ENCODE results near the gene RMDN3.

Gene RMDN3

DNA sequence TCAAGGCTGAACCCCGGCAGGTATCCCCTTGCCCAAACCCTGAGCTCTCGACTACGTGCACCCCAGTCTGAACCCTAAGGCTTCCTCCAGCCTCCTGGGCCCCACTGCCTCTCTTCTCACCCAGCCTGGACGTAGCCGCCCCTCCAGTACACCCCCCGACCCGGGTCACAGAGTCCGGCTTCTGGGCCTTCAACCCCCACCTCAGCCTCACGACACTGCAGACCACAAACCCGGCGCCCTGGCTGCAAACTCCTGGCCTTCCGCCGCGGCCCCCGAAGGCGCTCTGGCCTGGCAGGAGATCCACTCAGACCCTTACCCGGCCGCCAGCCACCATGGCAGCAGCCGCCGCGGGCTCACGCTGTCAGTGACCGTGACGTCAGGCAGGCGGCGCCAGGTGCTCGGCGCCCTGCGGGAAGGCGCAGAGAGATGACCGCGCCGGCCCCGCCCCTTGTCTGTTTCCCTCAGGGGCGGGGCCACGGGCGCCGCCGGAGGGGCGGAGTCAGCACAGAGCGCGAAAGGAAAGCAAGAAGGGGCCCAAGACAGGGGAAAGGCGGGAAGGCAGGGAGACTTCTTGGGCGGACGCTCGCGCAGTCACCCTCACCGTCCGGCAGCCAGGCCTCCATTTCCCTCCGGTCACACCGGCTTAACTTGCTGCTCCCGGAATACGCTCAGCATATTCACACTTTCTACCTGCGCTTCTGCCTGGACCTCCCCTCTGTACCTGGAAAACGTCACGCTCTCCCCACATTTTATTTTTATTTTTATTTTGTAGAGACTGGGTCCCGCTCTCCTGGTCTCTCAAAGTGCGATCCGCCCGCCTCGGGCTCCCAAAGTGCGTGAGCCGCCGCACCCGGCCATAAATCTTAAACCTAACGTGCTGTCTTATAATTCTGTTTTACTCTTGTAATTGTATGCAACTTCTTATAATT, at the start of gene RMDN3:
RMDN3 (minus strand) TSS at position 372 of the 929 bp plus-strand sequence. CDS start 471 bp downstream, outside the sequence.
- in situ Hi-C loops (cut with HindIII; ENCODE audit: low sequenced_read_pairs), result no loop called here

DNA sequence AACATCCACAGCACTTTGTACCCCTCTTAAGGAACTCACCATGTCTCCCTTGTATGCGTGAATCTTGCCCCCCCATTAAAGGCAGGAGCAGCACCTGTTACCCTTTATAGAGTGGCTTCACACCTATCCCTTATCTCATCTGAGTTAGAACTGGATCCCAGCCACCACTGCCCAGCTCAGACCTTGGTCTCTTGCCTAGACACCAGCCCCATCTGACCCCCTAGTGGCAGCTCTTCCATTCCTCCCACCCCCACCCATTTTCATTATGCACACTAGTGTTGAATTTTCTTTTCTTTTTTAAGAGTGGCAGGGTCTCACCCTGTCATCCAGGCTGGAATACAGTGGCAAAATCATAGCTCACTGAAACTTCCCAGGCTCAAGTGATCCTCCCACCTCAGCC, 48.6 kb upstream of the RMDN3 start:
- in situ Hi-C loops (cut with HindIII; ENCODE audit: low sequenced_read_pairs), result no loop called here

DNA sequence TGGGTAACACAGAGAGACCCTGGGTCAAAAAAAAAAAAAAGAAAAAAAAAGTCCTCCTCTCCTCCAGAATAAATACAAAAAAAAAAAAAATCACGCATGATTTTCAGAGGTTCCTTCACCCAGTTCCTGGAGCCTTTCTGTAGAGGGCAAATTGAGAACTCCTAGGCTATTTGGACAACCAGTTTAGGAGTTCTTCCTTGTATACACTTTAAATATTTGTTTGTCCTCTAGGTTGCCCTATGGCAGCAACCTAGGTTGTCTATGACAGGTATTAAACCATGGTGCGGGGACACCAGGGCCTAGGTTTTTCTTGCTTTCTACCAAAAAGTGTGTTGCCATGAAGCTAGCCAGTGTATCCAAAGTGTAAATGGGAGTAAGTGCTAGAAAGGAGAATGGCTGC, 48.0 kb upstream of the RMDN3 start:
- in situ Hi-C loops (cut with HindIII; ENCODE audit: low sequenced_read_pairs), result no loop called here

GRCh38 chr15:40799523-40799922, 44.5 kb upstream of the RMDN3 start:
- in situ Hi-C loops (cut with HindIII; ENCODE audit: low sequenced_read_pairs), result no loop called here

- in situ Hi-C loops (cut with HindIII; ENCODE audit: low sequenced_read_pairs), result no loop called here
Observed at GRCh38 chr15:40796512-40796911, 41.5 kb upstream of the RMDN3 start.

- in situ Hi-C loops (cut with HindIII; ENCODE audit: low sequenced_read_pairs), result no loop called here
Observed at GRCh38 chr15:40796041-40796440, 41.0 kb upstream of the RMDN3 start.

- in situ Hi-C loops (cut with HindIII; ENCODE audit: low sequenced_read_pairs), result no loop called here
Observed at GRCh38 chr15:40793216-40793989, 38.3 kb upstream of the RMDN3 start.

DNA sequence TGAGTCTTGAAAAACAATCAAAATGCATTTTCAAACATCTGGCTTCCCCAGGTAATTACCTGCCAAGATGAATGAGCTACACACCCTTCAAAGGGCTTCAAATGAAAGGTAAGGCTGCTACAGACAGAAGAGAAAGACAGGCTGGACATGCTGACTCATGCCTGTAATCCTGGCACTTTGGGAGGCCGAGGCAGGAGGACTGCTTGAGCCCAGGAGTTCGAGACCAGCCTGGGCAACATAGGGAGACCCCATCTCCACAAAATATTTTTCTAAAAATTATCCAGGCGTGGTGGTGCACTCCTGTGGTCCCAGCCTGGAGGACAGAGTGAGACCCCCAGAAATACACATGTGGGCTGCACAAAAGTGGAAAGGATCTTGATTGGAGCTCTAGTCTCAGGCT, 37.3 kb upstream of the RMDN3 start:
- in situ Hi-C loops (cut with HindIII; ENCODE audit: low sequenced_read_pairs), result no loop called here

- in situ Hi-C loops (cut with HindIII; ENCODE audit: low sequenced_read_pairs), result no loop called here
Observed at GRCh38 chr15:40790718-40791117, 35.7 kb upstream of the RMDN3 start.

GRCh38 chr15:40789999-40790398, 34.9 kb upstream of the RMDN3 start:
- in situ Hi-C loops (cut with HindIII; ENCODE audit: low sequenced_read_pairs), result loop anchor here (5.0 kb wide), 1 partner anchor 97 kb away; no protein-coding TSS in a partner anchor

DNA sequence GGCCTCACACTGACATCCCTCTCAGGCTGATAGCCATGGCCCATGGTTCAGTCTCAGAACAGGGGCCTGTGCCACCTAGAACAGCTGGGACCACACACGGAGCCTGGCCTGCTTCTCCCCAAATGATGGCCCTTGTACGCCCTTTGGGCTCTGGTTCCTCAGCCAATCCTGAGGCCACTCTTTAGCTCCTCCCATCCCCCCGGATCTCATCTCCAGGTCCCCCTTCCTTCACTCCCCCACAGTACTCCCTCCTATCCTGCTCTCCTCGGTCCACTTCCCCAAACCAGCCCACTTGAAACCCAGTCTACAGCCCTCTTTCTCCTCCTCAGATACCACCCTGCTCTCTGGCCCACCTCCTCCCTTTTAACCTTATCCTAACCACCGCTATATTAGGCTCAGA, 34.1 kb upstream of the RMDN3 start:
- in situ Hi-C loops (cut with HindIII; ENCODE audit: low sequenced_read_pairs), result loop anchor here (5.0 kb wide), 1 partner anchor 98 kb away; no protein-coding TSS in a partner anchor

GRCh38 chr15:40787991-40788390, 32.9 kb upstream of the RMDN3 start:
- in situ Hi-C loops (cut with HindIII; ENCODE audit: low sequenced_read_pairs), result loop anchor here (5.0 kb wide), 1 partner anchor 99 kb away; no protein-coding TSS in a partner anchor

DNA sequence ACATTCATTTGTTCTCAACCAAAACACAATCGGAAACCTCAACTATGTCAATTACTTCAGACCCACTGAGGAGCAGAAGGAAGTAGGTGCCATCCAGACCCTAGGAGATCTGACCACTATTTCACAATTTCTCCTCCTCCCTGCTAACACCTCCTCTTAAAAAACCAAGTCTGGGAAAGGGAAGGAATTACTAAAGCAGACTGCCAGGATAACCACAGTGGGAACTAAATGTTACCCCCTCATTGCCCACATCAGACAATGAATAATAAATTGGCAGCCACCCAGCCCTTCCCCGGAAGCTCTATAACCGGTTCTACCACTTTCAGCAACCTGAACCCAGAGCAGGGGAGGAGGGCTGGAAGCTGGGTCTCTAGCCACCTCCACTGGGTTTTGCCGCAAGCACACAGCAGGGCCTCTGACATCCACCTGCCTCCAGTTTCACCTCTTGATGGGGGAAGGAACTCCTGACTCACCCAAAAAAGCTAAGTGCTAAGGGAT, 32.3 kb upstream of the RMDN3 start:
- in situ Hi-C loops (cut with HindIII; ENCODE audit: low sequenced_read_pairs), result loop anchor here (5.0 kb wide), 1 partner anchor 100 kb away; no protein-coding TSS in a partner anchor

GRCh38 chr15:40785814-40786213, 30.8 kb upstream of the RMDN3 start:
- in situ Hi-C loops (cut with HindIII; ENCODE audit: low sequenced_read_pairs), result loop anchor here (5.0 kb wide), 1 partner anchor 101 kb away; no protein-coding TSS in a partner anchor

DNA sequence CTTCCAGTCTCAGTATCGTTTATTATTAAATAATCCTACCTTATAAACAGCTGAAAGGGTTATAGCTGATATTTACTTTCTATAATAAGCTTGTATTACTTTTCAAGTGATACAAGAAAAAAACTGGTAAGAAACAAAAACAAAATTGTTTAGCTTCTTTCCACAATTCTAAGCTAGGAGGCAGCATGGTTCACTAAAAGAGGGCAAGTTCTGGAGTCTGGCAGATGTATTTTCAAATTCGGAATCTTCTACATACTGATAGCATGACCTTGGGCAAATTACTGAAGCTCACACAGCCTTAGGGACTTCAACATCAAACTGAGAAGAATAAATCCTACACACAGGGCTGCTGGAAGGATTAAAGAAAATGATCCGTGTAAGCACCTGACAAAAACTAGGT, 30.1 kb upstream of the RMDN3 start:
- in situ Hi-C loops (cut with HindIII; ENCODE audit: low sequenced_read_pairs), result loop anchor here (5.0 kb wide), 1 partner anchor 102 kb away; no protein-coding TSS in a partner anchor

- in situ Hi-C loops (cut with HindIII; ENCODE audit: low sequenced_read_pairs), result no loop called here
Observed at GRCh38 chr15:40782609-40783227, 27.7 kb upstream of the RMDN3 start.

DNA sequence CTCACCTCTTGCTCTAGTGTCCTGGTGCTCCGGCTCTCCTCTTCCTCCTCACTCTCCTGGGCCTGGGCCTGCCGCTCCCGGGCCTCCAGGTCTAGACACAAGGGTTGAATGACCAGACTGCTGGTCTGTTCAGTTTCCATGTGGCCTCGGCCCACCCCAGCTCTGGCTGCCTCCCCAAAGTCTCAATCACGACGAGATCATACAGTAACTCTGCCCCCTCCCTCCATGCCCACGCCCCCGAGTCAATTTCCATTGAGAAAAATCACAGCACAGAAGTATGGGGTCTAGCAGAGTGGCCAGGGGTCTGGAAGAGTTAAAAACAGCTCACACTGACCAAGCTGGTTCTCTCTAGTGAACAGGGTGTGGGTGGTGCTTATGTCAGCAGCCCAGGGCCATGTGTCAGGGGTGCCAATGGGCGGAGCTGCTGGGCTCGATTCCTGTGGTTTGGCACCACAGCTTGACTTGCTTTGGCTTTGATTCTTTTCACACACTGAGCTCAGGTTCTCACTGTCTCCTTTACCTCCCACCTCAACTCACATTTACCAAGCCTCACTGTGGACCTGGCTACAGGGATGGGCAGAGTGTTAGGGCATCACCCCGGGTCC, 21.6 kb upstream of the RMDN3 start:
- in situ Hi-C loops (cut with HindIII; ENCODE audit: low sequenced_read_pairs), result no loop called here

DNA sequence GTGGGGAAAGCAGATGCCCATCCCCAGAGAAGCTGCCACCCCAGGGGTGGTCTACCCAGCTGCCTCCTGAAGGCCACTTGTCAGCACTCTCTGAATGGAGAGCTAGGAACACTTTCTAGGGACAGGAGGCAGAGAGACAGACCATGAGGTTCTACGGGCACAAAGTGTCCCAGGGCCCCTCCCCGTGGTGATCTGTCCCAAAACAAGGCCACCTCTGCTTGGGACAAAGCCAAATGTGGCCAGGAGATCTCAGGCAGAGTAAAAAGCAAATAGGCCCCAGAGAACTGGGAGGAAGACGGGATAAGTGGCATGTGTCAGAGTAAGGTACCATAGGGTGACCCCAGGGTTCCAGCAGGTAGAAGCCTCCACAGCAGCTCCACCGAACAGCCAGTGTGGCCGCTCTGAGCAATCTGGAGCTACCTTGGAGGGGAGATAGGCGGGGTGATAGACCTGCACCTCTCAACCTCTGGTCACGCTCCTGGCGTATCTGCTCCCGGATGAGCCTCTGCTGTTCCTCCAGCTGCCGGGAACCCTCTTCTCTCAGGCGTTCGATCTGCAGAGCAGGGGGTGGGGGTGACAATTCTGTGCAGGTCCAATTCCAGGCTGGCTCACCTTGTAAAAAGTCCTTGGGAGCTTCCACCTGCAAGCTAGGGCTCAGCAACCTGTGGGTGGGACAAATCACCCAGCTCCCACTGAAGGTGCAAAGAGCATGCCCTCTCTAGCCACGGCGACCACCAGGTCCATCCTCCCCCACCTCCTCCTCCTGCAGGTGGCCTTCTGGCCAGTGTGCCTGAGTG, 20.9 kb upstream of the RMDN3 start:
- in situ Hi-C loops (cut with HindIII; ENCODE audit: low sequenced_read_pairs), result no loop called here

DNA sequence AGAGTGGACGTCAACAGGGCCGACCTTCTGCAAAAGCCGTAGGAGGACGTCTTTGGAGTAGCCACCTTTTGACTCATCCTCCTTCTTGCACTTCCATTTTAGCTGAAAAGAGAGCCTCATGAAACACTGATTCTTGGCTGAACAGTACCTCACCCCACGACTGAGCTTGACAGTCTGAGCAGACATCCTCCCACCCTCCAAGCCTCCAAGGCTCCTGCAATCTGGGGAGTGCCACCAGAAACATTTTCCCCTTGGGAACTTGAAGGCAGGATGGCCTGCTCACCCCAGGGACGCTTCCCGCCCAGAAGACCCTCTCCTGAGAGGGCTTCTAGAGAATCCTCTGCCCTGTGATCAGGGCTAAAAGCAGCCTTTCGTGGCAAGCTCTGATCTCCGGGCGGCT, 20.0 kb upstream of the RMDN3 start:
- in situ Hi-C loops (cut with HindIII; ENCODE audit: low sequenced_read_pairs), result no loop called here

DNA sequence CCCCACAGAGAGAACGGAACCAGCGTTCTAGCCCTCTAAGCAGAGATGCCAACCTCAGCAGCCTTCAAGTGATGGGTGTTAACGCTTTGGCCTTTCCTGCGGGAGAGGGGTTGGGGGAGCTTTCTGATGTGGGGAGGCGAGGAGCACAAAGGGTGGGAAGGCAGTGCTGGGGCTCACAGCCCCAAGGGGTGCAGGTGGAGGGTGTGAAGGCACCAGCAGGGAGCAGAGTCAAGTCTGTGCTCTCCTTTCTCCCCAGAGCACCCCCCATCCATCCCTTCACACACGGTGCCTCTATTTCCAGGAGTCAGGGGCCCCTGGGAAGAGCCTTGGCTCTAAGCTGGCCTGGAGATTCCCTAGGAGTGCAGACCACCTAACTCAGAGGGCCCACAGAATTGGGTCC, 18.8 kb upstream of the RMDN3 start:
- in situ Hi-C loops (cut with HindIII; ENCODE audit: low sequenced_read_pairs), result no loop called here
